Measurements from ENCODE around the gene OSBPL8. TPM values are rescaled to one million over a fixed set of nuclear protein-coding genes. Genes with fewer than 3 reads are reported as not detected.
A peak's percentile ranks its signal among the peaks of the same experiment; 100 is the strongest.

OSBPL8 gene
- total RNA-seq, 1 donor from 2014 or later = 119 TPM

DNA sequence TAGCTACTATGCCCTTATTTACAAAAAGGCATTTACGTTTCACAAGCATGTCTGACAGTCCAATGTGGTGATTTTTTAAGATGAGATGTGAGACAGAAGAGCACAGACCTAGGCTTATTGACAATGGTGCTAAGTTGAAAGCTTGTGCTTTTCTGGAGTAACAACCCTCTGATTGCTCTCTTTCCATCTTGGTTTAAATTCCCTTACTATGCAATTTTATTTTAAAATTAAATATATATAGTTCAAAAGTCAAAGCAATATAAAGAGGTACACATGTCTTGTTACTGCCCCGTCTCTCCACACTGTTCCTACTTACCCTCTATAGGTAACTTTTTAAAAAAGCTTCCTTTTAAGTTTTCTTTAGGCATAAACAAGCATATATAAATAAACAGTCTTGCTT, 172.0 kb downstream of the OSBPL8 start:
- DNase-seq (ENCODE audit: low read depth) = no peak
- Histone ChIP-seq H3K9ac (ENCODE audit: low read length) (no peak overlapping the region), H3K27me3 (ENCODE audit: insufficient read depth, low read length) (no peaks in the 10 kb centered on the region), H3K4me3 (ENCODE audit: insufficient read depth, low read depth, low read length) (no peak overlapping the region), H3K4me1 (ENCODE audit: insufficient read depth, low read length) (no peaks in the 10 kb centered on the region), H3K9me3 (ENCODE audit: insufficient read depth, low read depth, low read length) (no peaks in the 10 kb centered on the region), H3K79me2 (ENCODE audit: insufficient read depth, low read length) (no peaks in the 10 kb centered on the region), H3K4me2 (ENCODE audit: low read length) (no peak overlapping the region), H3K36me3 (ENCODE audit: insufficient read depth, low read length) (peaks cover 24% of the 10 kb centered on the region), H4K20me1 (ENCODE audit: insufficient read depth, low read length) (no peaks in the 10 kb centered on the region), H3K27ac (ENCODE audit: low read depth, low read length) (no peak overlapping the region), H2AFZ (ENCODE audit: low read depth, low read length) (no peak overlapping the region)
- TF ChIP-seq, protein P1, sequence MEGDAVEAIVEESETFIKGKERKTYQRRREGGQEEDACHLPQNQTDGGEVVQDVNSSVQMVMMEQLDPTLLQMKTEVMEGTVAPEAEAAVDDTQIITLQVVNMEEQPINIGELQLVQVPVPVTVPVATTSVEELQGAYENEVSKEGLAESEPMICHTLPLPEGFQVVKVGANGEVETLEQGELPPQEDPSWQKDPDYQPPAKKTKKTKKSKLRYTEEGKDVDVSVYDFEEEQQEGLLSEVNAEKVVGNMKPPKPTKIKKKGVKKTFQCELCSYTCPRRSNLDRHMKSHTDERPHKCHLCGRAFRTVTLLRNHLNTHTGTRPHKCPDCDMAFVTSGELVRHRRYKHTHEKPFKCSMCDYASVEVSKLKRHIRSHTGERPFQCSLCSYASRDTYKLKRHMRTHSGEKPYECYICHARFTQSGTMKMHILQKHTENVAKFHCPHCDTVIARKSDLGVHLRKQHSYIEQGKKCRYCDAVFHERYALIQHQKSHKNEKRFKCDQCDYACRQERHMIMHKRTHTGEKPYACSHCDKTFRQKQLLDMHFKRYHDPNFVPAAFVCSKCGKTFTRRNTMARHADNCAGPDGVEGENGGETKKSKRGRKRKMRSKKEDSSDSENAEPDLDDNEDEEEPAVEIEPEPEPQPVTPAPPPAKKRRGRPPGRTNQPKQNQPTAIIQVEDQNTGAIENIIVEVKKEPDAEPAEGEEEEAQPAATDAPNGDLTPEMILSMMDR (IDR thresholded peaks at IDR 0.05; ENCODE audit: insufficient read depth, low read depth, low read length) = no peak
- no peak for TF ChIP-seq EZH2 (IDR thresholded peaks at IDR 0.05; ENCODE audit: insufficient read depth, low read length)
- H3K27ac Mint-ChIP-seq (ENCODE audit: unreplicated experiment) = no peak overlapping the region
- no peaks in the 10 kb centered on the region for H3K9me3 Mint-ChIP-seq (ENCODE audit: unreplicated experiment)
- no peaks in the 10 kb centered on the region for H3K27me3 Mint-ChIP-seq (ENCODE audit: low read depth, unreplicated experiment)
- no peak overlapping the region for H3K4me3 Mint-ChIP-seq (ENCODE audit: unreplicated experiment)
- peaks cover 10% of the 10 kb centered on the region for H3K36me3 Mint-ChIP-seq (ENCODE audit: low read depth, unreplicated experiment)
- no peak for FAIRE-seq
- H3K4me1 Mint-ChIP-seq (ENCODE audit: low read depth, unreplicated experiment) = no peaks in the 10 kb centered on the region

DNA sequence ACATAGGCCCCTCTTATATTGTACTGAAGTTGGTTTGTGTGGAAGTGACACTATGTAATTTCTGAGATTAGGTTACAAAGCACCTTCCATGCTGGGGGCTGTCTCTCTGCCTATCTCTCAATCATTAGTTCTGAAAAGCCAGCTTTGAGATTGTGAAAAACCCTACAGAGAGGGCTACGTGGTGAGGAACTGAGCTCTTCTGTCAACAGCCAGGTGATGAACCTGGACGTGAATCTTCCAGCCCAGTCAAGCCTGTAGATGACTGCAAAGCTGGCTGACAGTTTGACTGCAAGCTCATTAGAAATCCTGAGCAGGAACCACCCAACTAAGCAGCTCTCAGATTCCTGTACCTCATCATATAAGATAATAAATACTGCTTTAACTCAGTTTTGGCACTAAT, 175.0 kb downstream of the OSBPL8 start:
- no peak overlapping the region for H3K4me3 Mint-ChIP-seq (ENCODE audit: unreplicated experiment)
- Histone ChIP-seq H3K9ac (ENCODE audit: low read length) (no peak overlapping the region), H3K4me3 (ENCODE audit: insufficient read depth, low read depth, low read length) (no peak overlapping the region), H3K4me2 (ENCODE audit: low read length) (no peak overlapping the region), H3K4me1 (ENCODE audit: insufficient read depth, low read length) (no peaks in the 10 kb centered on the region), H3K9me3 (ENCODE audit: insufficient read depth, low read depth, low read length) (no peaks in the 10 kb centered on the region), H4K20me1 (ENCODE audit: insufficient read depth, low read length) (no peaks in the 10 kb centered on the region), H3K36me3 (ENCODE audit: insufficient read depth, low read length) (peaks cover 23% of the 10 kb centered on the region), H2AFZ (ENCODE audit: low read depth, low read length) (no peak overlapping the region), H3K27me3 (ENCODE audit: insufficient read depth, low read length) (no peaks in the 10 kb centered on the region), H3K27ac (ENCODE audit: low read depth, low read length) (no peak overlapping the region), H3K79me2 (ENCODE audit: insufficient read depth, low read length) (no peaks in the 10 kb centered on the region)
- H3K36me3 Mint-ChIP-seq (ENCODE audit: low read depth, unreplicated experiment) = peaks cover 11% of the 10 kb centered on the region
- TF ChIP-seq EZH2 (IDR thresholded peaks at IDR 0.05; ENCODE audit: insufficient read depth, low read length) = no peak
- TF ChIP-seq, protein P1 (IDR thresholded peaks at IDR 0.05; ENCODE audit: insufficient read depth, low read depth, low read length) = no peak
- FAIRE-seq (peak; percentile 9), DNase-seq (ENCODE audit: low read depth) (no peak)
- no peak overlapping the region for H3K27ac Mint-ChIP-seq (ENCODE audit: unreplicated experiment)
- no peaks in the 10 kb centered on the region for H3K4me1 Mint-ChIP-seq (ENCODE audit: low read depth, unreplicated experiment)
- no peaks in the 10 kb centered on the region for H3K9me3 Mint-ChIP-seq (ENCODE audit: unreplicated experiment)
- no peaks in the 10 kb centered on the region for H3K27me3 Mint-ChIP-seq (ENCODE audit: low read depth, unreplicated experiment)

DNA sequence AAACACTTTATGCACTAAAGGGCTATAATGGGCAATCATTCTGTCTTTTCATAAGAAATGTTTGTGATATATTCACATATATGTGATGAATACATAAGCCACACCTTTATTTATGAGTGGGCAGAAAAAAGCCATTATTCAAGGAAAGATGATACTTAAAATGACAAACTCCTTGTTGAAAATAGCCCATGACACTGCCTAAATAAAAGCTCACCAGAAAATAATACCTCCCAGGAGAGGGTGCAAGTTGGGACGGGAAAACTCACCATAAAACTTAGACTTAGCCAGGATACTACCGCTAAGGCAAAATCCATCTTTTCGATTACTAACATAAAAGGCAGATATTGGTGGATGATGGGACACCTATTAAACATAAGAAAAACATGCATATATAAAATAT, 175.6 kb downstream of the OSBPL8 start:
- Histone ChIP-seq H2AFZ (ENCODE audit: low read depth, low read length) (no peak overlapping the region), H3K36me3 (ENCODE audit: insufficient read depth, low read length) (peaks cover 18% of the 10 kb centered on the region), H3K9ac (ENCODE audit: low read length) (no peak overlapping the region), H3K4me1 (ENCODE audit: insufficient read depth, low read length) (no peaks in the 10 kb centered on the region), H3K9me3 (ENCODE audit: insufficient read depth, low read depth, low read length) (no peaks in the 10 kb centered on the region), H4K20me1 (ENCODE audit: insufficient read depth, low read length) (no peaks in the 10 kb centered on the region), H3K4me3 (ENCODE audit: insufficient read depth, low read depth, low read length) (no peak overlapping the region), H3K27me3 (ENCODE audit: insufficient read depth, low read length) (no peaks in the 10 kb centered on the region), H3K27ac (ENCODE audit: low read depth, low read length) (no peak overlapping the region), H3K4me2 (ENCODE audit: low read length) (no peak overlapping the region), H3K79me2 (ENCODE audit: insufficient read depth, low read length) (no peaks in the 10 kb centered on the region)
- Mint-ChIP-seq H3K4me3 (ENCODE audit: unreplicated experiment) (no peak overlapping the region), H3K27me3 (ENCODE audit: low read depth, unreplicated experiment) (no peaks in the 10 kb centered on the region), H3K9me3 (ENCODE audit: unreplicated experiment) (no peaks in the 10 kb centered on the region), H3K36me3 (ENCODE audit: low read depth, unreplicated experiment) (peaks cover 8% of the 10 kb centered on the region), H3K27ac (ENCODE audit: unreplicated experiment) (no peak overlapping the region), H3K4me1 (ENCODE audit: low read depth, unreplicated experiment) (no peaks in the 10 kb centered on the region)
- DNase-seq (ENCODE audit: low read depth) = no peak
- no peak for FAIRE-seq
- no peak for TF ChIP-seq EZH2 (IDR thresholded peaks at IDR 0.05; ENCODE audit: insufficient read depth, low read length)
- TF ChIP-seq, protein P1 (IDR thresholded peaks at IDR 0.05; ENCODE audit: insufficient read depth, low read depth, low read length) = no peak

All from astrocyte (in vitro differentiated cells and primary cell).